H1 (cell line): Measurements from ENCODE around the gene TFR2. TPM values are rescaled to one million over a fixed set of nuclear protein-coding genes. Genes with fewer than 3 reads are reported as not detected.

ENCODE experiments used
- CTCF ChIP-seq, 3 experiments: IDR thresholded peaks; 1 replicate in 2 of 3; 2 replicates in 1 of 3; pipeline versions ENCODE4 v1.5.1 to v1.6.1; 2011; ENCODE audit warnings: low read length in 3 of 3, mild to moderate bottlenecking in 3 of 3, inconsistent platforms in 2 of 3, low read depth in 1 of 3, moderate library complexity in 1 of 3; ENCODE audit not compliant: insufficient read depth in 1 of 3; ENCODE audit errors: control extremely low read depth in 1 of 3
- GTF2F1 ChIP-seq: IDR thresholded peaks from 2 replicates; pipeline ENCODE4 v1.6.1; 2012; ENCODE audit warnings: low read depth, low read length, improper control_type of control experiment, borderline replicate concordance
- SIX5 ChIP-seq: IDR thresholded peaks from 2 replicates; pipeline ENCODE4 v1.6.1; 2011; ENCODE audit warnings: mild to moderate bottlenecking, low read depth, low read length
- polyA plus RNA-seq, 7 experiments: library from polyadenylated mRNA; depleted of rRNA in 3 of 7; stranded (reverse) in 5 of 7; unstranded in 2 of 7; fragments of >200 nt in 5 of 7; fragments of 200-250 nt in 2 of 7; gene quantifications; 1 replicate in 5 of 7; 2 replicates in 1 of 7; 4 replicates in 1 of 7; pipeline versions ENCODE4 v1.2.1 to v1.2.3, GENCODE V29; 2011 to 2013; ENCODE audit warnings: missing spikeins in 2 of 7, mixed read lengths in 2 of 7
- total RNA-seq: library from RNA; stranded (reverse); fragmentation: NEBNext Ultra II Directional; extraction: Animal tissue kit (Norgen Biotek cat#: 25700); gene quantifications from 2 replicates; pipeline ENCODE4 v1.2.1, GENCODE V29; 2021

Gene TFR2
- total and polyA plus RNA-seq, 2 of the 8 experiments (the other 6 are each of a cell fraction or from before 2014, with no cell fraction given) = 4.6 to 5.7 TPM

GRCh38 chr7:100589341-100589947 lies 51.9 kb downstream of the TFR2 start (continued):
- TF ChIP-seq CTCF (IDR thresholded peaks at IDR 0.05; ENCODE audit: control extremely low read depth in 1 of 3, insufficient read depth in 1 of 3, low read depth in 1 of 3, low read length in 3 of 3) (no peak), GTF2F1 (no peak), SIX5 (no peak)
